ELF-1 (cell line): ENCODE measurements around the gene CHAF1A.

Source experiments
- DNase-seq: peaks from one replicate; pipeline ENCODE4 v3.0.0-alpha.2; 2016; ENCODE audit warnings: low read depth, low spot score

Gene CHAF1A

DNA sequence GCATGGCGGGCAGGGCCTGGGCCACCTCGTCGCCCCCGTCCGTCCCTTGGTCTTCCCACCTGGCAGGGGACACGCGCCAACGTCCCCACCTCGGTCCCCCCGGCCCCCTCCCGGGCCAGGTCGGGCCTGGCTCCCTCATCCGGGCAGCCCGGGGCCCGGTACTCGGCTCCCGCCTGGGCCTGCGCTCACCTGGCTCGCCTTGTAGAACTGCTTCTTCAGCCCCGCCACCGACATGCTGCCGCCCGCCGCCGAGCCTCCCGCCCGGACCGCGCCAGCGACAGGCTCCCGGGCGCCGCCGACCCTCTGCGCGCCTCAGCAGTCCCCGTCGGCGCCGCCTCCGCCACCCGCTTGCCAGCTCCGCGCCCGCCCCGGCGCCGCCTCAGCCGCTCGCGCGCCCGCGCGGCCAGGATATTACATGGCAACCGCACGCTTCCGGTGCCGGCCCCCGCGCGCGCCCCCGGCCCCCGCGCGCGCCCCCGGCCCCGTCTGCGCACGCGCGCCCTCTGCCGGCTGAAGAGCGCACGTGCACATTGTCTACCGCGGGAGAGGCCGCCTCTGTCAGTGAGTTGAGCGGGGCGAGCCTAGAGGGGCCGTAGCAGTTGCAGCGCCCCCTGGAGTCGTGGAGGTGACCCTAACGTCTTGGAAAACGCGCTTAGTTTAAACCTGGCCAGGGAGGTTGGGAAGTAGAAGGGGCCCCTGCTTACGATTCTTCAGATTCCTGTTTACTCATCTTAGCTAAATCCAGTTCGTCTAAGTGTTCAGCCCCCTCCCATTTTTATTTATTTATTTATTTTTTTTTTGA is 2.1 kb upstream of the CHAF1A start, which contains the start of gene SH3GL1:
Gene SH3GL1, minus strand, starts transcription at position 413 of the 802 bp plus-strand sequence. Its CDS starts 179 bp downstream, at position 234.
- DNase-seq: peak; percentile 96

DNA sequence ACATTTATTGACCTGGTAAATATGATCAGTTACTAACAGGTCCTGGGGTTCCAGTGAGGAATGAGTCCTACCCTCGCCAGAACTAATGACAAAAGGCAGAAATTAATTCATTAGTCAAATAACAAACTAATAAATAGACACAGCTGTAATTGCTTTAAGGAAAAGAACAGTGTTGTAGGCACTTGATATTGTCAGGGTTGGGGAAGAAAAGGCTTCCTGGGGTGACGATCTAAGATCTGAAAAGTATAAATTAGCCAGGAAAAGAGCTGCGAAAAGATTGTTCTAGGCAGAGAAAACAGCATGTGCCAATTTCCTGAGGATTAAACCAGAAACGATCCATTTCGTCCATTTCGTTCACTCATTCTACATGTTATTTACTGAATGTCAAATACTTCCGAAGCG is 670 bp upstream of the CHAF1A start:
- DNase-seq: no peak

DNA sequence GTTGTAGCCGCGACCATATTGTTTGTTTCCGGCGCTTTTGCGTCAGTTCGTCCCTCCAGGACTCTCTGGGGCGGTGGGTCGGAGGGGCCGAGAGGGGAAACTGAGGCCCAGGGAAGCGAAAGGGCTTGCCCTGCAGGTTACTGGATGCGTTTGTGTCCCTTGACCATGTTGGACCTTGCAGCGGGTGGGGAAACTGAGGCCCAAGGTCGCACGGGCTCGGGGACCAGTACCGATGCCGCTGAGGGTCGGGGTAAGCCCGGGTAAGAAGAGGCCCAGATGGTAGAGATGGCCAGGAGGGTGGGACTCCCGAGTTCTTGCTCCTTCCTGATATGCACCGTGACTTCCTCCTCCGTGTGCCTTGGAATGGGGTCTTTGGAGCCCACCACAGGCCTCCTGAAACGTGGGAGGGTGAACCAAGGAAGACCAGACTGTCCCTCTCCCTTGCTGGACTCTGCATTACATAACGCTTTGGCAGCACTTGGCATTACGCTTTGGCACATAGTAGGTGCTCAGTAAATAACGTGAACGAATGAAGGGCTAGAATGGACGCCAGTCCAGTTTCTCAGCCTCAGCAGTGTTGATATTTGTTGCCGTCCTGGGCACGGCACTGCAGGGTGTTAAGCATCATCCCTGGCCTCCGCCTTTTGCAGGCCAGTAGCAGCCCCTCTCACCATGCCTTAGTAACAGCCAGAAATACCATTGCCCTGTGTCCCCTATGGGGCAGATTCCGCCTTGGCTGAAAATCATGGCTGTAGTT is 743 bp downstream of the CHAF1A start:
- no peak for DNase-seq

DNA sequence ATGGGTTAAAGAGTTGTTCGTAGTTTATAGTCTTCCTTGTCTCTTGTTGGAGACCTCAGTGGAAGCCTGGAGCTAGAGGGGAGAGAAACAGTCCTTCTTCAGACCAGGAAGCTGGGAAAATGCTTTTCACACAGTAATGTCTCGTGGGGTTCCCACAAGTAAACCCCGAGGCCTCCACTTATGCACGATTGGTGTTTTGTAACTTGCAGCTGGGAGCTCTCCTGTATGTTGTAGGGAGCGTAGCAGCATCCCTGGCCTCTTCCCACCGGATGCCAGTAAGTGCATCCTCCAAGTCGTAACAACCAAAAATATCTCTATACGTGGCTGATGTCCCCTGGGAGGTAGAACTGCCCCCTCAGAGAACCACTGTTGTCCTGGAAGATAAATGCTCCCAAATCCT is 3.5 kb downstream of the CHAF1A start:
- no peak for DNase-seq

- no peak for DNase-seq
Observed at GRCh38 chr19:4406626-4407025, 4.2 kb downstream of the CHAF1A start.

- peak; percentile 84 for DNase-seq
Observed at GRCh38 chr19:4409123-4409933, 6.9 kb downstream of the CHAF1A start.

DNA sequence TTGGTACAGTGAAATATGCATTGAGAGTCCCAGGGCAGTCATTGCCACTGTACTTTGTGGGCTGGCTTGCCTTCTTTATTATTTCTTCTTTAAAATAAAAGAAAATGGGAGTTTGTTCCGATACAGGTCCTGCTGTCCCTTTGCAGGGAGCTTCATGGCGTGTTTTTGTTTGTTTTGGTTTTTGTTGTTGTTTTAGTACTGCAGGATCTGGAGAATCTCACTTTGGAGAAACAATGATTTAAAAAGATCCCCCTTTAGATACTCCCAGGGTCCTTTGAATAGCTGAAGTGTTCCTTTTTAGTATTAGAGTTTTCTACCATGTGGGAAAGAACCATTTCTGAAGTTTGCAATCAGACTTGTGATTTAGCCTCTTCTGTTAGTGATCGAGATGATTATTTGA is 11.1 kb downstream of the CHAF1A start:
- DNase-seq: no peak

GRCh38 chr19:4414144-4414799 is 11.8 kb downstream of the CHAF1A start:
- DNase-seq: no peak

DNA sequence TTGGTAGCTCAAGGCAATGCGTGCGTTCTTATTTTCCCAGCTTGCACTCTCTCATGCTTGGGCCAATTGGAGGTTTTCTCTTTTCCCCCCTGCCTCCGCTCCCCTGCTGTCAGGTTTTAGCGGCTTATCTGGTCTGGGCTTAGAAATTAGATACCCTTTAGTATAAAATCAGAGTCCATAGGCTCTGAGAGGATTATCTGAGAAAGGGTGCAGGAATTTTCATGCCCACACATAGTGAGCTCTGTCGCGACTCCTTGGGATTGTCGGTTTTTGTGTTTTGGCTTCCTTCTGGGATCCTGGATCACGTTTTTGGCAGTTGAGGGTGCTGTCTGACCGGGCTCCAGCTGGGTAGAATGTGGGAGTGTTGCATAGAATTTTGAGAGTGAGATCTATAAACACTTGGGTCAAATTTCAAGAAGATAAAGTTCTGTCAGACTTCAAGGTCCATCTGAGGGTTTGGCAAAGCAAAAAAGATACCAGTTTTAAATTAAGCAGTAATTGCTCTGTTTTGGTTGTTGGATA is 12.4 kb downstream of the CHAF1A start:
- peak; percentile 64 for DNase-seq

GRCh38 chr19:4415352-4415751 is 12.9 kb downstream of the CHAF1A start:
- no peak for DNase-seq

DNA sequence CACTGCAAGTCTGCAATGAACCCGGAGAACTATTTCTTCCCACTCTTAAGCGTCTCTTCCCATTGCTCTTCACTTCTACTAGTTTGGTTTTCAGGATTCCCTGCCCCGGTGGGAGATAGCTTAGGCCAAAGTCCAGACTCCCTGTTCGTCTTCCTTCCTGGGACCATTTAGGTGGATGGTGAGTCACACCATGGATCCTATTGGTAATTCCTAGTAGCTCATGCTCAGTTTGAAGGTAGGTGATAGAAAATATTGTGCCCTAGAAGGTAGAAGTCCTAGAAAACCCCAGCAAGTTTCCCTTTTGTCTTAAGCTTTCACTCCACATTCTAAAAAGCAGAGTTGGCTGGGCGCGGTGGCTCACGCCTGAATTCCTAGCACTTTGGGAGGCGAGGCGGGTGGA is 13.8 kb downstream of the CHAF1A start:
- no peak for DNase-seq

- no peak for DNase-seq
Observed at GRCh38 chr19:4423416-4424126, 21.1 kb downstream of the CHAF1A start.

- DNase-seq: no peak
Observed at GRCh38 chr19:4425537-4425936, 23.1 kb downstream of the CHAF1A start.

GRCh38 chr19:4428326-4428975 is 26.0 kb downstream of the CHAF1A start:
- DNase-seq: no peak

- no peak for DNase-seq
Observed at GRCh38 chr19:4429256-4429655, 26.8 kb downstream of the CHAF1A start.

DNA sequence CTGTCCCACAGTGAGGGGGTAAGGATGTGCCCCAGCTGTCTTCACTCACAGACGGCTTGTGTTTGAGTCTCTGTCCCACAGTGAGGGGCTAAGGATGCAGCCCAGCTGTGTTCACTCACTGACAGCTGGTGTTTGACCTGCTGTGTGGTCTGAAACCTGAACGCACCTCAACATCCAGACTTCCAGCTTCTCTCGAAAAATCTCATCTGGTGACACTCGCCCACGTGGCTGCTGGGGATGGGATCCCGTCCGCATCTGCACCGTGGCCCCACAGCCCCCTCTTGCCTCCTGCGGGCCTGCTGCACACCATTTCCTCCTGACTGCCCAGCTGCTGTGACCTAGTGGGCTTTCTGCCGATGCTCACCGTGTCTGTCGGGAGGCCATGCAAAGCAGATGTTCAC is 27.3 kb downstream of the CHAF1A start:
- DNase-seq: no peak

DNA sequence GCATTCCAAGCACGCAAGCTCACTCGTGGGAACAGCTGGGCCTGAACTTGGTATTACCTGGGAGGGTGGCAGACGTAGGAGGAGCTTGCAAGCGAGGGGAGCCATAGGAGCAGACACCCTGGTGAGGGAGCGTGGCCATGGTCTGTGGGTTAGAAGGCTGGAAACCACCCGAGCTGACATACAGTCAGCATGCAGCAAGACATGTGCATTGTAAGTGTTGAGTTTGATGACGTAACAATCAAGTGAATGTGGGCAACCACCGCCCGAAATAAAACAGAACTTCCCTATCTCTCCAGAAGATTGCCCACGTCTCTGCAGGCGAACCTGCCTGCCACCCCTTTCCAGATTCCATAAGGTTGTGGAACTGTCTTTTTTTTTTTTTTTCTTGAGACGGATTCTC is 28.3 kb downstream of the CHAF1A start:
- DNase-seq: no peak

DNA sequence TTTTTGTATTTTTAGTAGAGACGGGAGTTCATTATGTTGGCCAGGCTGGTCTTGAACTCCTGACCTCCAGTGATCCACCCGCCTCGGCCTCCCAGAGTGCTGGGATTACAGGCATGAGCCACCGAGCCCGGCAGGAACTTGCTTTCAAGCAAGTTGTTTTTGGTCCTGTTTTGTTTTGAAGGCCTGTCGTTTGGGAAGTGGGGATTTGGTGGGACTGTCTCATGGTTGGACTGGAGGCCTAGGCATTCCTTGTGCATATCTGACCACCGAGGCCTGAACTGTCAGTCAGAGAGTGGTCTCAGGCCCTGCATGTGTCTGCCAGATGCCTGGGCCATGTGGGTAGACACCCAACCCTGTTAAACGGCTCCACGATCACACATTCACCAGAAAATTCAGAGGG is 28.9 kb downstream of the CHAF1A start:
- no peak for DNase-seq

- DNase-seq: no peak
Observed at GRCh38 chr19:4431808-4432674, 29.6 kb downstream of the CHAF1A start.
